ENCODE results near the gene KLF1.

DNA sequence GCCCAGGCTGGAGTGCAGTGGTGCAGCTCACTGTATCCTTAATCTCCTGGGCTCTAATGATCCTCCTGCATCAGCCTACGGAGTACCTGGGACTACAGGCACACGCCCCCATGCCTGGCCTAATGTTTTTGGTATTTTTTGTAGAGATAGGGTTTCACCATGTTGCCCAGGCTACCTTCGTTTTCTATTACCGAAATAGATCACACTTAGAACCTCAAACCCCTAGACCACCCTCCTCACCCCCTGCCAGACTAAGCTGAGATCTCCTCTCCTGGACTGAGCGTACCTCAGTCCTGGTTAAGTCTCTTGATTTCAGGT lies 391 bp downstream of the KLF1 start:
- TF ChIP-seq, protein P1, sequence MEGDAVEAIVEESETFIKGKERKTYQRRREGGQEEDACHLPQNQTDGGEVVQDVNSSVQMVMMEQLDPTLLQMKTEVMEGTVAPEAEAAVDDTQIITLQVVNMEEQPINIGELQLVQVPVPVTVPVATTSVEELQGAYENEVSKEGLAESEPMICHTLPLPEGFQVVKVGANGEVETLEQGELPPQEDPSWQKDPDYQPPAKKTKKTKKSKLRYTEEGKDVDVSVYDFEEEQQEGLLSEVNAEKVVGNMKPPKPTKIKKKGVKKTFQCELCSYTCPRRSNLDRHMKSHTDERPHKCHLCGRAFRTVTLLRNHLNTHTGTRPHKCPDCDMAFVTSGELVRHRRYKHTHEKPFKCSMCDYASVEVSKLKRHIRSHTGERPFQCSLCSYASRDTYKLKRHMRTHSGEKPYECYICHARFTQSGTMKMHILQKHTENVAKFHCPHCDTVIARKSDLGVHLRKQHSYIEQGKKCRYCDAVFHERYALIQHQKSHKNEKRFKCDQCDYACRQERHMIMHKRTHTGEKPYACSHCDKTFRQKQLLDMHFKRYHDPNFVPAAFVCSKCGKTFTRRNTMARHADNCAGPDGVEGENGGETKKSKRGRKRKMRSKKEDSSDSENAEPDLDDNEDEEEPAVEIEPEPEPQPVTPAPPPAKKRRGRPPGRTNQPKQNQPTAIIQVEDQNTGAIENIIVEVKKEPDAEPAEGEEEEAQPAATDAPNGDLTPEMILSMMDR (IDR thresholded peaks at IDR 0.05 in 4 of 5, conservative IDR thresholded peaks at IDR 0.05 in 1 of 5): no peak
- TF ChIP-seq POLR2A (IDR thresholded peaks at IDR 0.05): no peak
